ENCODE measurements around the gene DMRTA1. TPM values are rescaled to one million over a fixed set of nuclear protein-coding genes. Genes with fewer than 3 reads are reported as not detected.

Gene DMRTA1, protein sequence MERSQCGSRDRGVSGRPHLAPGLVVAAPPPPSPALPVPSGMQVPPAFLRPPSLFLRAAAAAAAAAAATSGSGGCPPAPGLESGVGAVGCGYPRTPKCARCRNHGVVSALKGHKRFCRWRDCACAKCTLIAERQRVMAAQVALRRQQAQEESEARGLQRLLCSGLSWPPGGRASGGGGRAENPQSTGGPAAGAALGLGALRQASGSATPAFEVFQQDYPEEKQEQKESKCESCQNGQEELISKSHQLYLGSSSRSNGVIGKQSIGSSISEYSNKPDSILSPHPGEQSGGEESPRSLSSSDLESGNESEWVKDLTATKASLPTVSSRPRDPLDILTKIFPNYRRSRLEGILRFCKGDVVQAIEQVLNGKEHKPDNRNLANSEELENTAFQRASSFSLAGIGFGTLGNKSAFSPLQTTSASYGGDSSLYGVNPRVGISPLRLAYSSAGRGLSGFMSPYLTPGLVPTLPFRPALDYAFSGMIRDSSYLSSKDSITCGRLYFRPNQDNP
- total RNA-seq (2013; cell fraction: nucleolus; rRNA removed) = not detected in 2 replicates
- total RNA-seq (2014; rRNA removed) = not detected in 2 replicates
- total RNA-seq (2014; rRNA removed; fragmentation: Illumina TruSeq; extraction: Trizol) = not detected in 2 replicates
- not detected in 2 replicates for total RNA-seq (2021)
- polyA plus RNA-seq (2011; ENCODE audit: low read depth) = not detected
- not detected in 2 replicates for polyA plus RNA-seq (2011; rRNA removed)
- polyA plus RNA-seq (2011; cell fraction: cytosol; rRNA removed) = 0.02 TPM in 1 of 2 replicates, not detected in the other
- 0.03 TPM in 1 of 2 replicates, not detected in the other for polyA plus RNA-seq (2011; cell fraction: nucleus; rRNA removed)
- polyA plus RNA-seq (2012) = not detected in 2 replicates
- not detected in 2 replicates for polyA plus RNA-seq (2014; fragmentation: Illumina TruSeq; extraction: Trizol)
- polyA plus RNA-seq (2014; fragmentation: Nextera tagmentation; extraction: Ambion mirVana) = not detected
- not detected in 2 replicates for polyA plus RNA-seq (2014; rRNA removed)
- not detected for polyA plus RNA-seq (2016; fragmentation: Nextera tagmentation; extraction: Ambion mirVana)
- polyA minus RNA-seq (2011; rRNA and poly(A)+ RNA removed) = 0.07 TPM in 1 of 2 replicates, not detected in the other
- polyA minus RNA-seq (2011; cell fraction: cytosol; rRNA and poly(A)+ RNA removed) = not detected in 2 replicates
- not detected in 2 replicates for polyA minus RNA-seq (2011; cell fraction: nucleus; rRNA and poly(A)+ RNA removed)
- not detected for Bru-seq, nascent RNA
- not detected for BruChase-seq, experiment 1, labeled RNA remaining after a 6-hour chase
- percentile 8 among the genes with signal in this experiment for BruChase-seq, experiment 2, labeled RNA remaining after a 2-hour chase
- long read RNA-seq, experiment 1 = 0 reads
- long read RNA-seq, experiment 2 = 0 reads

- ChIA-PET CTCF (no interaction called here), RAD21 (ENCODE audit: unreplicated experiment) (no interaction called here)
- H3K9ac ChIP-seq (ENCODE audit: control insufficient read depth, insufficient read depth, low read length) = no peak within 1 kb of the TSS
Measured at GRCh38 chr9:22446589-22446949, at the start of gene DMRTA1. Gene DMRTA1 (plus strand): TSS chr9:22446824. CDS start chr9:22447066, 242 bp downstream.

More at GRCh38 chr9:22446589-22446949, at the start of gene DMRTA1:
- no peaks in the 10 kb centered on the region for H3K9me3 ChIP-seq (replicated peaks; ENCODE audit: control insufficient read depth, insufficient read depth, low read length)
- FAIRE-seq (no peak), ATAC-seq (peak; percentile 14; the same call in 2 of the 3 replicates), DNase-seq (ENCODE audit: low read depth, low spot score) (no peak)
- ChIA-PET POLR2A (no interaction called here), SMC1A (ENCODE audit: uncharacterized antibody, unreplicated experiment) (no interaction called here)
- intact Hi-C loops (cut with micrococcal nuclease; ENCODE audit: unreplicated experiment) = no loop called here
- H3K4me2 ChIP-seq (ENCODE audit: control insufficient read depth, insufficient read depth) = no peak within 1 kb of the TSS
- H3K4me1 ChIP-seq (ENCODE audit: control insufficient read depth, insufficient read depth, low read length) = no peaks in the 10 kb centered on the region
- H2AFZ ChIP-seq (ENCODE audit: control insufficient read depth, low read depth, low read length) = no peak within 1 kb of the TSS
- H3K36me3 ChIP-seq (ENCODE audit: control insufficient read depth in 2 of 2, insufficient read depth in 2 of 2, low read length in 1 of 2) = no peaks in the 10 kb centered on the region
- H3K27me3 ChIP-seq (replicated peaks in 1 of 2; ENCODE audit: control insufficient read depth in 2 of 2, insufficient read depth in 2 of 2, low read length in 1 of 2) = peaks cover 0 to 1% of the 10 kb centered on the region in 2 experiments; a peak in 1 of 4 replicates
- in situ Hi-C loops (cut with MboI) = no loop called here
- H3K4me3 ChIP-seq = no peak within 1 kb of the TSS
- H4K20me1 ChIP-seq (ENCODE audit: control insufficient read depth, insufficient read depth) = no peaks in the 10 kb centered on the region
- WGBS (ENCODE audit: insufficient coverage, insufficient replicate concordance, low lambda C conversion rate, missing lambda C conversion rate) = 0% methylated on average over 14 of the region's 24 CpGs
- TF ChIP-seq NR2F1 (conservative IDR thresholded peaks at IDR 0.05) (no peak), MYB (IDR thresholded peaks at IDR 0.05; ENCODE audit: borderline replicate concordance, low read depth, low read length) (no peak), EP300 (IDR thresholded peaks at IDR 0.05; ENCODE audit: borderline replicate concordance in 1 of 2, control insufficient read depth in 1 of 2, low read depth in 2 of 2, low read length in 2 of 2) (no peak), FOS (IDR thresholded peaks at IDR 0.05; ENCODE audit: borderline replicate concordance, extremely low read depth, insufficient read length) (no peak), SMARCA5 (IDR thresholded peaks at IDR 0.05) (no peak), STAT1 (conservative IDR thresholded peaks at IDR 0.05) (no peak), MYC (IDR thresholded peaks at IDR 0.05; ENCODE audit: insufficient read depth, insufficient read length, insufficient replicate concordance, low read length, severe bottlenecking) (no peak), SUZ12 (IDR thresholded peaks at IDR 0.05; ENCODE audit: unreplicated experiment) (no peak), POLR2AphosphoS5 (IDR thresholded peaks at IDR 0.05; ENCODE audit: low read length) (no peak), IKZF2 (IDR thresholded peaks at IDR 0.05) (no peak), JUND (IDR thresholded peaks at IDR 0.05; ENCODE audit: low read depth, low read length) (no peak), NFIC (IDR thresholded peaks at IDR 0.05; ENCODE audit: low read depth, low read length) (no peak)
- TF ChIP-seq, protein P1, sequence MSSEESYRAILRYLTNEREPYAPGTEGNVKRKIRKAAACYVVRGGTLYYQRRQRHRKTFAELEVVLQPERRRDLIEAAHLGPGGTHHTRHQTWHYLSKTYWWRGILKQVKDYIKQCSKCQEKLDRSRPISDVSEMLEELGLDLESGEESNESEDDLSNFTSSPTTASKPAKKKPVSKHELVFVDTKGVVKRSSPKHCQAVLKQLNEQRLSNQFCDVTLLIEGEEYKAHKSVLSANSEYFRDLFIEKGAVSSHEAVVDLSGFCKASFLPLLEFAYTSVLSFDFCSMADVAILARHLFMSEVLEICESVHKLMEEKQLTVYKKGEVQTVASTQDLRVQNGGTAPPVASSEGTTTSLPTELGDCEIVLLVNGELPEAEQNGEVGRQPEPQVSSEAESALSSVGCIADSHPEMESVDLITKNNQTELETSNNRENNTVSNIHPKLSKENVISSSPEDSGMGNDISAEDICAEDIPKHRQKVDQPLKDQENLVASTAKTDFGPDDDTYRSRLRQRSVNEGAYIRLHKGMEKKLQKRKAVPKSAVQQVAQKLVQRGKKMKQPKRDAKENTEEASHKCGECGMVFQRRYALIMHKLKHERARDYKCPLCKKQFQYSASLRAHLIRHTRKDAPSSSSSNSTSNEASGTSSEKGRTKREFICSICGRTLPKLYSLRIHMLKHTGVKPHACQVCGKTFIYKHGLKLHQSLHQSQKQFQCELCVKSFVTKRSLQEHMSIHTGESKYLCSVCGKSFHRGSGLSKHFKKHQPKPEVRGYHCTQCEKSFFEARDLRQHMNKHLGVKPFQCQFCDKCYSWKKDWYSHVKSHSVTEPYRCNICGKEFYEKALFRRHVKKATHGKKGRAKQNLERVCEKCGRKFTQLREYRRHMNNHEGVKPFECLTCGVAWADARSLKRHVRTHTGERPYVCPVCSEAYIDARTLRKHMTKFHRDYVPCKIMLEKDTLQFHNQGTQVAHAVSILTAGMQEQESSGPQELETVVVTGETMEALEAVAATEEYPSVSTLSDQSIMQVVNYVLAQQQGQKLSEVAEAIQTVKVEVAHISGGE (CRISPR knock-in tag; IDR thresholded peaks at IDR 0.05) = no peak
- H3K27ac ChIP-seq (ENCODE audit: control insufficient read depth, insufficient read depth) = no peak within 1 kb of the TSS
- no peaks in the 10 kb centered on the region for H3K79me2 ChIP-seq (ENCODE audit: control insufficient read depth, insufficient read depth, low read length)
- BruUV-seq (replicated peaks) = no TSS peak

Measured in GM12878 (cell line).